ENCODE results near the gene FSD1. TPM values are rescaled to one million over a fixed set of nuclear protein-coding genes. Genes with fewer than 3 reads are reported as not detected.

FSD1 gene
- total and polyA plus RNA-seq, 9 of the 15 experiments (the other 6 are each of a cell fraction or from before 2014, with no cell fraction given), result 0.11 to 1.9 (median 0.94) TPM; not detected in 1

DNA sequence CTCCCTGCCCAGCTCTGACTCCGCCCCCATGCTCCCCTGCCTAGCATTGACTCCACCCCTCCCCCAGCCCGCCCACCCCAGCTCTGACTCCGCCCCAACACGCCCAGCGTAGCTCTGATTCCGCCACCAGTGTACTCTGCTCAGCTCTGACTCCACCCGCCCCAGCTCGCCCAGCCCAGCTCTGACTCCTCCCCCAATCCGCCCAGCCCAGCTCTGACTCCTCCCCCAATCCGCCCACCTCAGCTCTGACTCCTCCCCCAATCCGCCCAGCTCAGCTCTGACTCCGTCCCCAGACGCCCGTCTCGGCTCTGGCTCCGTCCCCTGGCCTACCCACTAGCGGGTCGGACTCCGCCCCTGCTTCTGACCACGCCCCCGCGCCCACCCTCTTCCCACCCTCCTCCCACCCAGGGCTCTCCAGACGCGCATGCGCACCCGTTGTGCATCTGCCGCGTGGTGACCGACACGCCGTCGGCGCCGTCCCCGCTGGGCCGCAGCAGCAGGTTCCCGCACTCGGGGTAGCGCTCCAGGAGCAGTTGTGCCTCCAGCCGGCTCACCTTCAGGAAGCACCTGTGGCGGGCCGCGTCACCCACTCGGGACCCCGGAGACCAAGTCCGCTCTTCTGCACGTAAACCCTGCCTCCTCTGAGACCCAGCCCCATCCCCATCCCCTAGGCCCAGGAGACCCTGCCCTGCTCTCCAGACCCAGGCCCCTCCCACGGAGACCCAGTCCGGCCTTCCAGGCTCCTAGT is 24.0 kb downstream of the FSD1 start (continued):
- TF ChIP-seq, protein P1, sequence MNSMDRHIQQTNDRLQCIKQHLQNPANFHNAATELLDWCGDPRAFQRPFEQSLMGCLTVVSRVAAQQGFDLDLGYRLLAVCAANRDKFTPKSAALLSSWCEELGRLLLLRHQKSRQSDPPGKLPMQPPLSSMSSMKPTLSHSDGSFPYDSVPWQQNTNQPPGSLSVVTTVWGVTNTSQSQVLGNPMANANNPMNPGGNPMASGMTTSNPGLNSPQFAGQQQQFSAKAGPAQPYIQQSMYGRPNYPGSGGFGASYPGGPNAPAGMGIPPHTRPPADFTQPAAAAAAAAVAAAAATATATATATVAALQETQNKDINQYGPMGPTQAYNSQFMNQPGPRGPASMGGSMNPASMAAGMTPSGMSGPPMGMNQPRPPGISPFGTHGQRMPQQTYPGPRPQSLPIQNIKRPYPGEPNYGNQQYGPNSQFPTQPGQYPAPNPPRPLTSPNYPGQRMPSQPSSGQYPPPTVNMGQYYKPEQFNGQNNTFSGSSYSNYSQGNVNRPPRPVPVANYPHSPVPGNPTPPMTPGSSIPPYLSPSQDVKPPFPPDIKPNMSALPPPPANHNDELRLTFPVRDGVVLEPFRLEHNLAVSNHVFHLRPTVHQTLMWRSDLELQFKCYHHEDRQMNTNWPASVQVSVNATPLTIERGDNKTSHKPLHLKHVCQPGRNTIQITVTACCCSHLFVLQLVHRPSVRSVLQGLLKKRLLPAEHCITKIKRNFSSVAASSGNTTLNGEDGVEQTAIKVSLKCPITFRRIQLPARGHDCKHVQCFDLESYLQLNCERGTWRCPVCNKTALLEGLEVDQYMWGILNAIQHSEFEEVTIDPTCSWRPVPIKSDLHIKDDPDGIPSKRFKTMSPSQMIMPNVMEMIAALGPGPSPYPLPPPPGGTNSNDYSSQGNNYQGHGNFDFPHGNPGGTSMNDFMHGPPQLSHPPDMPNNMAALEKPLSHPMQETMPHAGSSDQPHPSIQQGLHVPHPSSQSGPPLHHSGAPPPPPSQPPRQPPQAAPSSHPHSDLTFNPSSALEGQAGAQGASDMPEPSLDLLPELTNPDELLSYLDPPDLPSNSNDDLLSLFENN (IDR thresholded peaks at IDR 0.05; ENCODE audit: low read depth in 2 of 2, low read length in 2 of 2), result no peak
- TF ChIP-seq SREBF1 (IDR thresholded peaks at IDR 0.05; ENCODE audit: borderline replicate concordance, low read depth, low read length), result no peak
- TF ChIP-seq, protein P2, sequence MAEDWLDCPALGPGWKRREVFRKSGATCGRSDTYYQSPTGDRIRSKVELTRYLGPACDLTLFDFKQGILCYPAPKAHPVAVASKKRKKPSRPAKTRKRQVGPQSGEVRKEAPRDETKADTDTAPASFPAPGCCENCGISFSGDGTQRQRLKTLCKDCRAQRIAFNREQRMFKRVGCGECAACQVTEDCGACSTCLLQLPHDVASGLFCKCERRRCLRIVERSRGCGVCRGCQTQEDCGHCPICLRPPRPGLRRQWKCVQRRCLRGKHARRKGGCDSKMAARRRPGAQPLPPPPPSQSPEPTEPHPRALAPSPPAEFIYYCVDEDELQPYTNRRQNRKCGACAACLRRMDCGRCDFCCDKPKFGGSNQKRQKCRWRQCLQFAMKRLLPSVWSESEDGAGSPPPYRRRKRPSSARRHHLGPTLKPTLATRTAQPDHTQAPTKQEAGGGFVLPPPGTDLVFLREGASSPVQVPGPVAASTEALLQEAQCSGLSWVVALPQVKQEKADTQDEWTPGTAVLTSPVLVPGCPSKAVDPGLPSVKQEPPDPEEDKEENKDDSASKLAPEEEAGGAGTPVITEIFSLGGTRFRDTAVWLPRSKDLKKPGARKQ (CRISPR knock-in tag; IDR thresholded peaks at IDR 0.05), result no peak
- TF ChIP-seq TFAM (CRISPR knock-in tag; conservative IDR thresholded peaks at IDR 0.05), result no peak
- no peak for TF ChIP-seq SMARCA5 (IDR thresholded peaks at IDR 0.05)
- no peak for TF ChIP-seq CBFA2T2 (conservative IDR thresholded peaks at IDR 0.05)
- TF ChIP-seq, protein P3, sequence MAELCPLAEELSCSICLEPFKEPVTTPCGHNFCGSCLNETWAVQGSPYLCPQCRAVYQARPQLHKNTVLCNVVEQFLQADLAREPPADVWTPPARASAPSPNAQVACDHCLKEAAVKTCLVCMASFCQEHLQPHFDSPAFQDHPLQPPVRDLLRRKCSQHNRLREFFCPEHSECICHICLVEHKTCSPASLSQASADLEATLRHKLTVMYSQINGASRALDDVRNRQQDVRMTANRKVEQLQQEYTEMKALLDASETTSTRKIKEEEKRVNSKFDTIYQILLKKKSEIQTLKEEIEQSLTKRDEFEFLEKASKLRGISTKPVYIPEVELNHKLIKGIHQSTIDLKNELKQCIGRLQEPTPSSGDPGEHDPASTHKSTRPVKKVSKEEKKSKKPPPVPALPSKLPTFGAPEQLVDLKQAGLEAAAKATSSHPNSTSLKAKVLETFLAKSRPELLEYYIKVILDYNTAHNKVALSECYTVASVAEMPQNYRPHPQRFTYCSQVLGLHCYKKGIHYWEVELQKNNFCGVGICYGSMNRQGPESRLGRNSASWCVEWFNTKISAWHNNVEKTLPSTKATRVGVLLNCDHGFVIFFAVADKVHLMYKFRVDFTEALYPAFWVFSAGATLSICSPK (IDR thresholded peaks at IDR 0.05; ENCODE audit: borderline replicate concordance), result no peak
- TF ChIP-seq, protein P4, sequence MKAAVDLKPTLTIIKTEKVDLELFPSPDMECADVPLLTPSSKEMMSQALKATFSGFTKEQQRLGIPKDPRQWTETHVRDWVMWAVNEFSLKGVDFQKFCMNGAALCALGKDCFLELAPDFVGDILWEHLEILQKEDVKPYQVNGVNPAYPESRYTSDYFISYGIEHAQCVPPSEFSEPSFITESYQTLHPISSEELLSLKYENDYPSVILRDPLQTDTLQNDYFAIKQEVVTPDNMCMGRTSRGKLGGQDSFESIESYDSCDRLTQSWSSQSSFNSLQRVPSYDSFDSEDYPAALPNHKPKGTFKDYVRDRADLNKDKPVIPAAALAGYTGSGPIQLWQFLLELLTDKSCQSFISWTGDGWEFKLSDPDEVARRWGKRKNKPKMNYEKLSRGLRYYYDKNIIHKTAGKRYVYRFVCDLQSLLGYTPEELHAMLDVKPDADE (conservative IDR thresholded peaks at IDR 0.05; ENCODE audit: control insufficient read depth, low read depth, low read length), result peak; percentile 43; the same call in 1 of the 2 replicates
- no peak for TF ChIP-seq ZNF354B (CRISPR knock-in tag; IDR thresholded peaks at IDR 0.05)
- TF ChIP-seq KLF16 (IDR thresholded peaks at IDR 0.05), result peak; percentile 60
- TF ChIP-seq FOXJ2 (tag; IDR thresholded peaks at IDR 0.05), result no peak
- TF ChIP-seq, protein P5, sequence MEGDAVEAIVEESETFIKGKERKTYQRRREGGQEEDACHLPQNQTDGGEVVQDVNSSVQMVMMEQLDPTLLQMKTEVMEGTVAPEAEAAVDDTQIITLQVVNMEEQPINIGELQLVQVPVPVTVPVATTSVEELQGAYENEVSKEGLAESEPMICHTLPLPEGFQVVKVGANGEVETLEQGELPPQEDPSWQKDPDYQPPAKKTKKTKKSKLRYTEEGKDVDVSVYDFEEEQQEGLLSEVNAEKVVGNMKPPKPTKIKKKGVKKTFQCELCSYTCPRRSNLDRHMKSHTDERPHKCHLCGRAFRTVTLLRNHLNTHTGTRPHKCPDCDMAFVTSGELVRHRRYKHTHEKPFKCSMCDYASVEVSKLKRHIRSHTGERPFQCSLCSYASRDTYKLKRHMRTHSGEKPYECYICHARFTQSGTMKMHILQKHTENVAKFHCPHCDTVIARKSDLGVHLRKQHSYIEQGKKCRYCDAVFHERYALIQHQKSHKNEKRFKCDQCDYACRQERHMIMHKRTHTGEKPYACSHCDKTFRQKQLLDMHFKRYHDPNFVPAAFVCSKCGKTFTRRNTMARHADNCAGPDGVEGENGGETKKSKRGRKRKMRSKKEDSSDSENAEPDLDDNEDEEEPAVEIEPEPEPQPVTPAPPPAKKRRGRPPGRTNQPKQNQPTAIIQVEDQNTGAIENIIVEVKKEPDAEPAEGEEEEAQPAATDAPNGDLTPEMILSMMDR (IDR thresholded peaks at IDR 0.05 in 2 of 3, conservative IDR thresholded peaks at IDR 0.05 in 1 of 3; ENCODE audit: insufficient read depth in 2 of 3, low read depth in 1 of 3, low read length in 3 of 3), result peak in 1 of 3 experiments; percentile 97; a peak in 2 of 6 replicates
- no peak for TF ChIP-seq DDX20 (tag; IDR thresholded peaks at IDR 0.05; ENCODE audit: low read depth)
- TF ChIP-seq ZNF431 (CRISPR knock-in tag; IDR thresholded peaks at IDR 0.05), result no peak
- no peak for TF ChIP-seq TEAD2 (tag; IDR thresholded peaks at IDR 0.05)
- TF ChIP-seq ZNF384 (IDR thresholded peaks at IDR 0.05; ENCODE audit: low read depth, low read length), result no peak
- 0 out of 2 replicates have a peak, but pooled peaks have one; percentile 35 for TF ChIP-seq ELF4 (CRISPR knock-in tag; IDR thresholded peaks at IDR 0.05)
- TF ChIP-seq CBX5 (IDR thresholded peaks at IDR 0.05; ENCODE audit: borderline replicate concordance, low read depth), result no peak
